K562 (cell line): ENCODE data around the gene ATP8B2. TPM values are rescaled to one million over a fixed set of nuclear protein-coding genes. Genes with fewer than 3 reads are reported as not detected.
A peak's percentile ranks its signal among the peaks of the same experiment; 100 is the strongest.

ENCODE experiments used
- CBX5 ChIP-seq: IDR thresholded peaks from 2 replicates; pipeline ENCODE4 v1.6.1; 2014; ENCODE audit warnings: low read depth, borderline replicate concordance
- E2F8 ChIP-seq: fragments of 450-650 bp; IDR thresholded peaks from 2 replicates; pipeline ENCODE4 v1.7.1; 2018; ENCODE audit warnings: mild to moderate bottlenecking, low read depth; ENCODE audit not compliant: partially characterized antibody
- MEIS2 ChIP-seq: fragments of 450-650 bp; IDR thresholded peaks from 2 replicates; pipeline ENCODE4 v1.6.1; 2014; ENCODE audit warnings: mild to moderate bottlenecking; ENCODE audit not compliant: partially characterized antibody
- PPARD ChIP-seq: fragments of 250-450 bp; sonication (Bioruptor Pico); IDR thresholded peaks from 2 replicates; pipeline ENCODE4 v1.8.0; 2022; ENCODE audit warnings: inconsistent platforms, mild to moderate bottlenecking, moderate library complexity
- REST ChIP-seq, 2 experiments: fragments of 450-650 bp; formaldehyde crosslinking in 1 of 2; IDR thresholded peaks; 2 replicates each; pipeline versions ENCODE4 v1.4.0 to v1.6.1; 2014 to 2020; ENCODE audit warnings: mild to moderate bottlenecking in 2 of 2, borderline replicate concordance in 1 of 2, low read depth in 1 of 2
- RFX1 ChIP-seq: fragments of 450-650 bp; IDR thresholded peaks from 2 replicates; pipeline ENCODE4 v1.6.1; 2016; ENCODE audit warnings: mild to moderate bottlenecking, moderate library complexity
- SMC3 ChIP-seq: conservative IDR thresholded peaks from 2 replicates; pipeline ENCODE4 v1.6.1; 2011; ENCODE audit warnings: low read depth, low read length, improper control_type of control experiment; ENCODE audit not compliant: insufficient read depth
- SOX6 ChIP-seq: fragments of 450-650 bp; IDR thresholded peaks from 2 replicates; pipeline ENCODE4 v1.6.1; 2014; ENCODE audit warnings: mild to moderate bottlenecking
- TAF7 ChIP-seq: fragments of 450-650 bp; IDR thresholded peaks from 2 replicates; pipeline ENCODE4 v1.6.1; 2016; ENCODE audit warnings: missing genetic modification characterization, missing compliant biosample characterization
- TFAM ChIP-seq: fragments of 250-450 bp; sonication (Bioruptor Pico); conservative IDR thresholded peaks from 2 replicates; pipeline ENCODE4 v1.5.0; 2021; ENCODE audit warnings: mild to moderate bottlenecking, moderate library complexity
- U2AF1 ChIP-seq: fragments of 200-400 bp; formaldehyde crosslinking; optimal IDR thresholded peaks from 2 replicates; pipeline ENCODE3; 2017; ENCODE audit warnings: mild to moderate bottlenecking, low read depth, low read length, moderate library complexity
- ZNF277 ChIP-seq: fragments of 250-450 bp; sonication (Bioruptor Pico); IDR thresholded peaks from 2 replicates; pipeline ENCODE4 v1.8.0; 2022; ENCODE audit warnings: inconsistent platforms, mild to moderate bottlenecking, moderate library complexity, borderline replicate concordance
- ZNF280A ChIP-seq: fragments of 450-650 bp; IDR thresholded peaks from 2 replicates; pipeline ENCODE4 v1.6.1; 2018; ENCODE audit warnings: mild to moderate bottlenecking, low read depth; ENCODE audit not compliant: partially characterized antibody
- polyA plus RNA-seq, 8 experiments: library from polyadenylated mRNA; depleted of rRNA in 4 of 8; stranded (reverse) in 5 of 8; unstranded in 3 of 8; fragments of >200 nt; fragmentation: Nextera tagmentation in 2 of 8; fragmentation: Illumina TruSeq in 1 of 8; extraction: Ambion mirVana in 2 of 8; extraction: Trizol in 1 of 8; gene quantifications; 2 replicates each; pipeline versions ENCODE4 v1.2.1 to v1.2.3, GENCODE V29; 2011 to 2014; ENCODE audit warnings: inconsistent platforms in 1 of 8, missing spikeins in 1 of 8
- total RNA-seq, 7 experiments: library from RNA; depleted of rRNA in 6 of 7; stranded (reverse); fragments of >200 nt in 6 of 7; fragmentation: Illumina TruSeq in 2 of 7; extraction: Trizol in 2 of 7; gene quantifications; 2 replicates each; pipeline versions ENCODE4 v1.2.1 to v1.2.3, GENCODE V29; 2011 to 2021; ENCODE audit warnings: low replicate concordance in 1 of 7

Gene ATP8B2
- total and polyA plus RNA-seq, 9 of the 15 experiments (the other 6 are each of a cell fraction or from before 2014, with no cell fraction given): 0.27 to 33.2 (median 18.4) TPM

- TF ChIP-seq E2F8: peak; percentile 49
- peak; percentile 99 for TF ChIP-seq CBX5
- TF ChIP-seq REST (IDR thresholded peaks at IDR 0.05; ENCODE audit: borderline replicate concordance): no peak
- no peak for TF ChIP-seq REST (CRISPR knock-in tag; IDR thresholded peaks at IDR 0.05; ENCODE audit: low read depth)
- peak; percentile 83 for TF ChIP-seq ZNF280A
- no peak for TF ChIP-seq TAF7 (tag)
- no peak for TF ChIP-seq SOX6
- TF ChIP-seq MEIS2: no peak
- no peak for TF ChIP-seq ZNF277 (CRISPR knock-in tag)
- TF ChIP-seq PPARD: no peak
- TF ChIP-seq SMC3: no peak
- no peak for TF ChIP-seq TFAM
- TF ChIP-seq U2AF1: no peak
- no peak for TF ChIP-seq RFX1
Observed at GRCh38 chr1:154295408-154296235, 29.7 kb upstream of the ATP8B2 start (continued).
